T-helper 1 cell treated with Interleukin-12 subunit alpha and Interleukin-12 subunit beta and Interleukin-4 antibody, amounts not matched to agents 30 ng/mL and 1 ng/mL, for 36 hours (primary cell): Measurements from ENCODE around the gene S100B. TPM values are rescaled to one million over a fixed set of nuclear protein-coding genes. Genes with fewer than 3 reads are reported as not detected.

Source experiments
- intact Hi-C: fragments of 100-400 bp; cut with micrococcal nuclease; formaldehyde crosslinking; loops from one replicate; pipeline ENCODE4 v1.15.1; 2024
- total RNA-seq: library from RNA; stranded (reverse); gene quantifications from 2 replicates; pipeline ENCODE4 v1.2.3, GENCODE V29; 2022

Gene S100B
- total RNA-seq, 1 donor from 2014 or later: 0.49 TPM

DNA sequence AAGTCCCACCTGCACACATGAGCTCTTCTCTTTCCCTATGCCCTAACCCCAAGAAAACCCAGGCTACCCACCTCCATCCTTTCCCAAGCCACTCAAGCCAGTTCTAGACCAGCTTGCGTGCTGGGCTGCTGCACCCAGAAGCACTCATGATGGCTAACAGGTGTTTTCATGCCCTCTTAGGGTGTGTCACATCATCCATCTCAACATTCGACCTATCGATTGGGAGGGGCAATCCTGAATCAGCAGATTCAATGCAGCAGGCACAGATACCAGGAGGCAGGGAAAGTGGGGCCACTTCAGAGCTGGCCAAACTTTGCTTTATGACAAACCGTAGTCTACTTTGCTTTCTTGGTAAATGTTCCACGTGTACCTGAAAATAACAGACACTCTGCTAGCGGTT, 24.0 kb upstream of the S100B start:
- intact Hi-C loops: no loop called here

DNA sequence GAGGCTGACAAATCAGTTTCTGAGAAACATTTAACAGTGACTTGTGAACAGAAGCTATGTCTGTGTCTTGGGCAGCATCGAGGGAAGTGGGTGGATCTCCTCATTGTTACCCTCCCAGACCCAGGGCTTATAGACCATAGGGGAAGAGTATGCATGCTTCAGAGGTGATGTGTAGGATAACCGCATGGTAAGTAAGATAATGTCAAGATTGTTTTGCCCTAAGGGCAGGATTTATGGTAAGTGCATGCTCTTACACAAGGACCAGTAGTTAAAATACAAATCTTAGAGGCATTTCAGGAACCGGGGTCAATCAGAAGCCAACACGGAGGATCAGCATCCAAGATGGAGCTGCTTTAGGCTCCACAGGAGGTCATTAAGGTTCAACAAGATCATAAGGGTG, 22.8 kb upstream of the S100B start:
- intact Hi-C loops: no loop called here

DNA sequence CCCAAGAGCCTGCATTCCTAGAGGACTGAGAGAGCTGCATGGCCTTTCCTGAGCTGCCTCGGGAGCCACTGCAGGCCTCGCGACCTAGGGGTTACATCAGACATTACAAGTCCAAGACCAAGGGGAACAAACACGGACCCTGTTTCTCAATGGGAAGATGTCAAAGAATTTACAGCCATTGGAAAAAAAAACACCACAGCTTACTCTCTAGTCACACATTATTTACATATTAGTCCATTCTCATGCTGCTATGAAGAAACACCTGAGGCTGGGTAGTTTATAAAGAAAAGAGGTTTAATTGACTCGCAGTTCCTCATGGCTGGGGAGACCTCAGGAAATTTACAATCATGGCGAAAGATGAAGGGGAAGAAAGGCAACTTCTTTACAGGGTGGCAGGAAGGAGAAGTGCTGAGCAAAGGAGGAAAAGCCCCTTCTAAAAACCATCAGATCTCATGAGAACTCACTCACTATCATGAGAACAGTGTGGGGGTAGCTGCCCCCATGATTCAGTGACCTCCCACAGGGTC, 22.2 kb upstream of the S100B start:
- intact Hi-C loops: no loop called here

GRCh38 chr21:46626536-46626935, 21.7 kb upstream of the S100B start:
- intact Hi-C loops: no loop called here

DNA sequence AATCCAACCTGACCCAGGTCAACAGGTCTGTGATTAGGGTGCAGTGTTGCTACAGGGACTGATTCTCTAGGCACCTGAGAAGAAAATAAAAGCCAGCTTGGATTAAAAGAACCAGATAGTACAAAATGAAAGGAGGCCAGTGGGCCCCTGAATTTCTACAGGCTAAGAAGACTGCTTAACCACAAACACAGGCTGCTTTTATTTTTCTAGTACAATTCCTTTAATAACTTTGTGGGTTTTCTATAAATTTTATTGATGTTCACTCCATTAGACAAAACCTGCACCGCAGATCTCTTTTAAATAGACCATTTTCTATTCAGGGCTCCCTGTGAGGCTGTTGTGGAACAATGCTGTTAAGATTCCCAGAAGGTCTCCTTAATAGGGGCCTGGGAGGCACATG, 20.9 kb upstream of the S100B start:
- intact Hi-C loops: no loop called here

GRCh38 chr21:46624050-46624449, 19.2 kb upstream of the S100B start:
- intact Hi-C loops: no loop called here

DNA sequence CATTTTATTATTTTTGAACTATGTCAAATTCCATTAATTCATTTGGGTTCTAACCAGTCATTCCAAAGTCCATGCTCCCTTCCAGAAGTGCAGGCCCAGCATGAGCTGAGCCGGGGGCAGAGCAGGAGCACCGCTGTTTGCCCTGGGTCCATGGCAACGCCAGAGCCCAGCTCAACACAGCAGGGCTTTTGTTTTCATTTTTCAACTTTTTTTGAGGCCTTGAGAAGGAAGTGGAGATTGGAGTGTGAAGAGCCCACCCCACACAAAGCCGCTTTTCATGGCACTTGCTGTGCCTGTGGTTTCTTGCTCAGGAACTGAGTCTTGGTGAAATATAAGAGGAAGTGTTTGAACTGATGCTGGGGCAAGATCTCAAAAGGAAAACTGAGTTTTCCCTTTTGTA, 17.3 kb upstream of the S100B start:
- intact Hi-C loops: loop anchor here (1.0 to 2.0 kb wide), 2 partner anchors 11 to 63 kb away; no protein-coding TSS in a partner anchor

DNA sequence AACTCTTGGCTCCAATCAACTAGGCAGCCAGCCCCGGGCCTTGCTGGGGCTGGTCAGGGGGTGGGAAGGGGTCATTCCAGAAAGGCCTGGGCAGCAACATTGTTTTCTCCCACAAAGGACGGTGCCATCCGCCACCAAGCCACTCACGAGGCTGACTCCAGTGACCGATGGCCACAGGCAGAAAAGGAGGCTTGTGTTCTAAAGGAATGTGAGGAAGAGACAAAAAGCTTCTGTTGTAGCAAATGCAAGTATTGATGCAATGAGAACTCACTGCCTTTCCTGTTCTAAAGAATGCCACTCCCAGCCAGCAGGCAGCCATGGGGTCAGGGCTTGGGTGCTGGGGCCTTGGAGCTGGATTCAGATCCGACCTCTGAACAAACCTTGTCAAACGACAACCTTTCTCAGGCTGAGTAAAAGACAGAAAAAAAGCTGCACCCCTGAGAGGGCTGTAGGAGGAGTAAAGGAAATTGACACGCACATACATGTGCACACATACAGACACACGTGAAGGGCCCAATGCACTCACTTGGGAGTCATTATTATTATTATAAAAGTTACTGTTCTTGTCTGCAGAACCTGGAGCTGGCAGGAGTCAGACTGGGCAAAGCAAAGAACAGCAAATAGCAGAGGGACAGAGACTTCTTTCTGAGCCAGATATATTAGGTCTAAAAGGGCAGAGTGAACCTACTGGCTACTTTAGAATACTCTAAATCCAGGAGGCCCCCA, 16.7 kb upstream of the S100B start:
- intact Hi-C loops: loop anchor here (1.0 to 2.0 kb wide), 2 partner anchors 12 to 63 kb away; no protein-coding TSS in a partner anchor

- intact Hi-C loops: no loop called here
These were observed 16.0 kb upstream of the S100B start for GRCh38 chr21:46620846-46621245.

GRCh38 chr21:46619846-46620245, 15.0 kb upstream of the S100B start:
- intact Hi-C loops: no loop called here

DNA sequence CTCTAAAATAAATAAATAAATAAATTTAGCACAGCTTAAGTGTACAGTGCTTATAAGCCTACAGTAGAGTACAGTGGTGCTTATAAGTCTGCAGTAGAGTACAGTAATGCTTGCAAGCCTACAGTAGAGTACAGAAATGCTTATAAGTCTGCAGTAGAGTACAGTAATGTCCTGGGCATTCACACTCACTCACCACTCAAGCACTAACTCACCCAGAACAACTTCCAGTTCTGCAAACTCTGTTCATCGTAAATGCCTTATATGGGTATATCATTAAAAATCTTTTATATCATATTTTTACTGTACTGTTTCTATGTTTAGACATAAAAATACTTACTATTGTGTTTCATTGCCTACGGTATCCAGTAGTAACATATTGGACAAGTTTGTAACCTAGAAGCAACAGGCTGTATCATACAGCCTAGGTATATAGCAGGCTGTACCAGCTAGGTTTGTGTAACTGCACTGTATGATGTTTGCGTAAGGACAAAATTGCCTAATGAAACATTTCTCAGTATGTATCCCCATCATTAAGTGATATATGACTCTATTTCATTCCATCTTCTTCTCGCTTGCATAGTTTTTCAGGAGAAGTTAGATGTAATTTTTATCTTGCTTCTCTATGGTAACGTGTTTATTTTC, 14.0 kb upstream of the S100B start:
- intact Hi-C loops: no loop called here

DNA sequence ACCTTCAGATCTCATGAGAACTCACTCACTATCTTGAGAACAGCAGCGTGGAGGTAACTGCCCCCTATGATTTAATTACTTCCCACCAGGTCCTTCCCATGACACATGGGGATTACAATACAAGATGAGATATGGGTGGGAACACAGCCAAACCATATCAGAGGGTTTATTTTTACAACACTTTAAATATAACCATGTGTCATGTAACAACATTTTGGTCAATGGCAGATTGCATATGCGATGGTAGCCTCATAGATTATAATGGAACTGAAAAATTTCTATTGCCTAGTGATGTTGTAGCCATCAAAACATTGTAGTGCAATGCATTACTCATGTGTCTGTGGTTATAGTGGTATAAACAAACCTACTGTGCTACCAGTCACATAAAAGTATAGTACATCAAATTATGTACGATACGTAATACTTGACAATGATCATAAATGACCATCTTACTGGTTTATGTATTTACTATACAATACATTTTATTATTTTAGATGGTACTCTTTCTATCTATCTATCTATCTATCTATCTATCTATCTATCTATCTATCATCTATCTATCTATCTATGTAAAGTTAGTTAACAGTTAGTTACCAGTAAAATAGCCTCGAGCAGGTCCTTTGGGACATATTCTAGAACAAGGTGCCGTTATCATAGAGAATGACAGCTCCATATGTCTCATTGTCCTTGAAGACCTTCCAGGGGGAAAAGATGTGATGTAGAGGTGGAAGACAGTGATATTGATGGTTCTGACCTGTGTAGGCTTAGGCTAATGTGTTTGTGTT, 12.6 kb upstream of the S100B start:
- intact Hi-C loops: no loop called here

GRCh38 chr21:46616656-46617055, 11.8 kb upstream of the S100B start:
- intact Hi-C loops: no loop called here

DNA sequence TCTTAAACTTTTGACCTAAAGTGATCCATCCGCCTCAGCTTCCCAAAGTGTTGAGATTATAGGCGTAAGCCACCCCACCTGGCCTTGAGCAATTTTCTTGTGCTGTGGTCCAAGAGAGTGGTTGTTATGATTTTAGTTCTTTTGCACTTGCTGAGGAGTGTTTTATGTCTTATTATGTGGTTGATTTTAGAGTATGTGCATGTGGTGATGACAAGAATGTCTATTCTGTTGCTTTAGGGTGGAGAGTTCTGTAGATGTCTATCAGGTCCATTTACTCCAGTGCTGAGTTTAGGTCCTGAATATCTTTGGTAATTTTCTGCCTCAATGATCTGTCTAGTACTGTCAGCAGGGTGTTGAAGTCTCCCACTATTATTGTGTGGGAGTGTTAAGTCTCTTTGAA, 11.2 kb upstream of the S100B start:
- intact Hi-C loops: no loop called here

- intact Hi-C loops: no loop called here
These were observed 8.5 kb upstream of the S100B start for GRCh38 chr21:46613391-46613790.

- intact Hi-C loops: no loop called here
These were observed 5.3 kb upstream of the S100B start for GRCh38 chr21:46610018-46610701.

DNA sequence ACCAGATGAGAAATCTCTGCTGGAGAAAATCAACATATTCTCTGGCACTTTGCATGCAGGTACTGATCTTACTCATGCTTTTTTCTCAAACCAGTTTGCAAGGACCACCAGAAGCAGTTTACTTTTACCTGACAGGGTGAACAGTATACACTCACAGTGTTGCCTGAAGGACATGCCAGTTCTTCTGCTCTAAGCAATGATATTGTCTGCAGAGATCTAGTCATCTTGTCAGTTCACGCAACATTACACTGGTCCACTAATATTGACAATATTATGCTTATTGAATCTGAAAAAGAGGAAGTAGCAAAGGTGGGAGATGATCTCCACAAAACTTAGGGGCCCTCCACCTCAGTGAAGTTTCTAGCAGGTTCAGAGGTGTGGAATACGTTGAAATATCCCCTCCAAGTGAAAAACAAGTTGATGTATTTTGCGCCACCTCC, 3.8 kb upstream of the S100B start:
- intact Hi-C loops: no loop called here

DNA sequence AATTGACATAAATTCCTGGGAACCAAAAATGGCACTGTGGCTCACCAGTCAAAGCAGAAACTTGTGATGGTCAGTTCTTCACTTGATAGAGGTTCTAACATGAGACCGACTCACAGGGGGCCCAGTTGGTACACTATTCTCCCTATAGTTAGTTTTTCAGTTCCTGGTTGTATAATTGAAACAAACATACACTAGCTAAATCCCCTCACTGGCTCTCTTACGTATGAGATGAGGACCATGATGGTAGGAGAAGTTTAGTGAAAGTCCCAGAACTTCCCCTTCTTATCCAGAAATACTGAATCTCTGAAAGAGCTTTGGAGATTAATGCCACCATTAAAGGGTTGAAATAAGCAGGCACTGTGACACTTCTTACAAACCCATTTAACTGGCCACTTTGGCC, 2.8 kb upstream of the S100B start:
- intact Hi-C loops: no loop called here

GRCh38 chr21:46606427-46606813, 1.5 kb upstream of the S100B start:
- intact Hi-C loops: no loop called here

DNA sequence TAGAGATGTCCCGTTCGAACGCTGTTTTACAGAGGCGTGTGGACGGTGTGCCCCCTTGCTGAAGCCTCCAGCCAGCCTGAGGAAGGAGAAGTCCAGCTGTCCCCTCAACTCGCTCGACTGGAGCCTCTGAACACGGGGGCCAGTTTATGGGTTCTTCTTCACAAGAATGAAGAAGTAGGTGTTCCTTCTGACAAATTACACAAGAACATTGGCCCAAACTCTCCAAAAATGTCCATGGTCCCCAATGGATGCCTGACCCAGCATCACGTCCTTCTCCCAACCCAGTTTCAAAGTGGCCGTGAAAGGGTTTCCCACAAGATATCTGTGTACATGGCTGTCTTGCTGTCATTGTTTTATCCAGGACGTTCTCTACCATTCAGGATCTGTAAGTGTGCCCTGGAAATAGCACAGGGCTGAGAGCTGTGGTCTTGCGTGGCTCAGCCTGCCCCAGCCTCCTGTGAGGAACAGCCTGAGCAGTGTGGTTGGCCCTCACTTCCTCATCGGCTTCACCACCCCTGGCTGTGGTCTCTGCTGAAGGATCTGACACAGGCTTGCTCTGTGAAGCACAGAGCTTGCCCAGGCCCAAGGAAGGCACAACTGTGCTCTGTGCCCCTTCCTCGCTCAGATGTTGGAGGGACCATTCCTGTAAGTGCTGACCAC, 1.0 kb upstream of the S100B start:
- intact Hi-C loops: no loop called here
